ENCODE data around the gene PLEKHG7. TPM values are rescaled to one million over a fixed set of nuclear protein-coding genes. Genes with fewer than 3 reads are reported as not detected.

PLEKHG7 gene
- total RNA-seq, 1 experiment from 2014 or later: not detected

DNA sequence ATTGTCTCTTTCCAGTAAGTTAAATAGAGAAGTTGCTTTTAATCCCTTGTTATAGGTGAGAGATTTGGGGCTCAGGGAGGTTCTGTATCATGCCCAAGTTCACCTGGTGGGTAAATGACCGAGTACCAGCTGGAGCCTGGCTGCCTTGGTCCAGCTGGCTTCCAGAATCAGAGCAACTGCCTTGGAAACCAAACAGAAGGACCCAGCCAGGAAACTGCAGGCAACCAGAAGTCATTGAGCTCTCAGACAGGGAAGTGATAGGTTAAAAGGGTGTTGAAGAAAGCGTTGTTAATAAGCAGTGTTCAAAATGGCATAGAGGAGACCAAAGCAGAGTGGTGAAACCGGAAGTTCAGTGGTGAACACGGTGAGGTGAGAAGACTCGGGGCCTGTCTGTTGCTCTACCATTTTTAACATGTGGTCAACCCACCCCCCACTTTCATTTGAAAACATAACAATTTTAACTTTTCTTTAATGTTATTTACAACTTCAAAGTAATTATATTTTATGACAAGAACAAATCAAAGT is 54.9 kb downstream of the PLEKHG7 start:
- no peak for DNase-seq
- H3K27ac ChIP-seq (ENCODE audit: low read length): no peak overlapping the region
- H3K4me2 ChIP-seq (ENCODE audit: low read length): no peak overlapping the region
- no peaks in the 10 kb centered on the region for H3K9me3 ChIP-seq (ENCODE audit: low read length)
- H4K20me1 ChIP-seq (ENCODE audit: low read length): no peaks in the 10 kb centered on the region
- H3K9me2 ChIP-seq (replicated peaks; ENCODE audit: low read length): no peaks in the 10 kb centered on the region; the same call in 1 of the 2 replicates
- no TSS peak for BruUV-seq (replicated peaks)
- ChIA-PET CTCF (no interaction called here), POLR2A (ENCODE audit: unreplicated experiment) (no interaction called here)
- no peak for ATAC-seq
- H3K4me3 ChIP-seq (ENCODE audit: low read length): no peak overlapping the region
- intact Hi-C loops (cut with micrococcal nuclease): no loop called here
- TF ChIP-seq, protein P1, sequence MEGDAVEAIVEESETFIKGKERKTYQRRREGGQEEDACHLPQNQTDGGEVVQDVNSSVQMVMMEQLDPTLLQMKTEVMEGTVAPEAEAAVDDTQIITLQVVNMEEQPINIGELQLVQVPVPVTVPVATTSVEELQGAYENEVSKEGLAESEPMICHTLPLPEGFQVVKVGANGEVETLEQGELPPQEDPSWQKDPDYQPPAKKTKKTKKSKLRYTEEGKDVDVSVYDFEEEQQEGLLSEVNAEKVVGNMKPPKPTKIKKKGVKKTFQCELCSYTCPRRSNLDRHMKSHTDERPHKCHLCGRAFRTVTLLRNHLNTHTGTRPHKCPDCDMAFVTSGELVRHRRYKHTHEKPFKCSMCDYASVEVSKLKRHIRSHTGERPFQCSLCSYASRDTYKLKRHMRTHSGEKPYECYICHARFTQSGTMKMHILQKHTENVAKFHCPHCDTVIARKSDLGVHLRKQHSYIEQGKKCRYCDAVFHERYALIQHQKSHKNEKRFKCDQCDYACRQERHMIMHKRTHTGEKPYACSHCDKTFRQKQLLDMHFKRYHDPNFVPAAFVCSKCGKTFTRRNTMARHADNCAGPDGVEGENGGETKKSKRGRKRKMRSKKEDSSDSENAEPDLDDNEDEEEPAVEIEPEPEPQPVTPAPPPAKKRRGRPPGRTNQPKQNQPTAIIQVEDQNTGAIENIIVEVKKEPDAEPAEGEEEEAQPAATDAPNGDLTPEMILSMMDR (conservative IDR thresholded peaks at IDR 0.05; ENCODE audit: low read depth, low read length): no peak
- TF ChIP-seq EZH2phosphoT487 (IDR thresholded peaks at IDR 0.05; ENCODE audit: borderline replicate concordance, low read length) (no peak), EZH2 (IDR thresholded peaks at IDR 0.05; ENCODE audit: low read length, unreplicated experiment) (no peak)
- no peak overlapping the region for H3K9ac ChIP-seq (ENCODE audit: low read length)
- H3F3A ChIP-seq (ENCODE audit: low read length, unreplicated experiment): no peaks in the 10 kb centered on the region
- no peaks in the 10 kb centered on the region for H3K79me2 ChIP-seq (ENCODE audit: low read length)
- H3K4me1 ChIP-seq (ENCODE audit: insufficient read depth, low read length): peaks cover 5% of the 10 kb centered on the region; the same call in 1 of the 2 replicates
- no peaks in the 10 kb centered on the region for H3K27me3 ChIP-seq (ENCODE audit: low read length)
- H3K36me3 ChIP-seq (ENCODE audit: low read depth, low read length): no peaks in the 10 kb centered on the region
- H2AFZ ChIP-seq (ENCODE audit: low read length): no peak overlapping the region

DNA sequence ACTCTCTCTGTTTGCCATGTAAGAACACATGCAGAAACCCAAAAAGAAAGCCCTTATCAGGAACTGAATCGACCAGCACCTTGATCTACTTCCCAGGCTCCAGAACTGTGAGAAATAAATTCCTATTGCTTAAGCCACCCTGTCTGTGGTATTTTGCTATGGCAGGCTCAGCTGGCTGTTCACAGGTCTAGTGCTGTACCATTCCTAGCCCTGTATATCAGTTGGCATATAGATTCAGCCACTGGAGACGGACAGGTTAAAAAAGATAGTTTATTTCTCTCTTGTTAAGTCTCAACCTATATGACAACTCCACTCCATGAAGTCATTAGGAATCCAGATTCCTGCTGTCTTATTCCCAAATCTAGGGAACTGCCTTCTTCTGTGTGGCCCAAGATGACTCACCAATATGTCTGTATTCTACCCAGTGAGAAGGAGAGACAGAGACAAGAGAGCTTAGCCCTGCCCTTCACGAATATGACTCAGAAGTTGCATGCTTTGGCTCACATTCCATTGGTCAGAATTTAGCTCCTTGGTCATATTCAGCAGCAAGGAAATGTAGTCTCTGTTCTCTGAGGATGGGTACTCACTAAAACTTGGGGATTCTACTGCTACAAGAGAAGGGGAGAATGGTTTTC is 57.0 kb downstream of the PLEKHG7 start:
- ATAC-seq: peak; percentile 85
- no peaks in the 10 kb centered on the region for H3K36me3 ChIP-seq (ENCODE audit: low read depth, low read length)
- no peak overlapping the region for H3K9ac ChIP-seq (ENCODE audit: low read length)
- no peak overlapping the region for H2AFZ ChIP-seq (ENCODE audit: low read length)
- no peaks in the 10 kb centered on the region for H3K27me3 ChIP-seq (ENCODE audit: low read length)
- H3K79me2 ChIP-seq (ENCODE audit: low read length): no peaks in the 10 kb centered on the region
- peaks cover 5% of the 10 kb centered on the region; the same call in 1 of the 2 replicates for H3K4me1 ChIP-seq (ENCODE audit: insufficient read depth, low read length)
- BruUV-seq (replicated peaks): no TSS peak
- no peaks in the 10 kb centered on the region for H3F3A ChIP-seq (ENCODE audit: low read length, unreplicated experiment)
- no peaks in the 10 kb centered on the region; the same call in 1 of the 2 replicates for H3K9me2 ChIP-seq (replicated peaks; ENCODE audit: low read length)
- peak; percentile 85 for DNase-seq
- ChIA-PET CTCF (no interaction called here), POLR2A (ENCODE audit: unreplicated experiment) (no interaction called here)
- H3K4me2 ChIP-seq (ENCODE audit: low read length): no peak overlapping the region
- intact Hi-C loops (cut with micrococcal nuclease): no loop called here
- H3K9me3 ChIP-seq (ENCODE audit: low read length): no peaks in the 10 kb centered on the region
- no peak overlapping the region for H3K4me3 ChIP-seq (ENCODE audit: low read length)
- H4K20me1 ChIP-seq (ENCODE audit: low read length): no peaks in the 10 kb centered on the region
- H3K27ac ChIP-seq (ENCODE audit: low read length): no peak overlapping the region
- TF ChIP-seq EZH2 (IDR thresholded peaks at IDR 0.05; ENCODE audit: low read length, unreplicated experiment): no peak

DNA sequence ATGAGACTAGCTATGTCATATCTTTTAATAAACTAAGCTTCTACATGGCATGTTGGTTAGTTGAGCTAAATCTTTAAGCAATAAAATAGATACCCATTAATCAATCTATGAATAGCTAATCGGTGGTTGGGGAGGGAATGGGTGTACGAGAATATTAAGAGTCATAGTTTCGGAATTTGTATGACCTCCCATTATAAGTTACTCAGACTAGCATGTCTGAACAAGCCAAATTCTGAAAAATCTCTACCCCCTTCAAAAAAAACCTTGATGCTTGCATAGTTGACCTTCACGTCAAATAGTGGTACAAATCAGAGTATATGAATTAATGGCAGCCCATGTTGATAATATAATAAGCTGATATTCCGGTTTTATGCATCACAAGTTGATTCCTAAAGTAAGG is 60.0 kb downstream of the PLEKHG7 start:
- H3K4me1 ChIP-seq (ENCODE audit: insufficient read depth, low read length): peaks cover 5% of the 10 kb centered on the region; the same call in 1 of the 2 replicates
- ChIA-PET CTCF (no interaction called here), POLR2A (ENCODE audit: unreplicated experiment) (no interaction called here)
- no peak overlapping the region for H3K27ac ChIP-seq (ENCODE audit: low read length)
- no peak overlapping the region for H2AFZ ChIP-seq (ENCODE audit: low read length)
- BruUV-seq (replicated peaks): no TSS peak
- TF ChIP-seq EZH2 (IDR thresholded peaks at IDR 0.05; ENCODE audit: low read length, unreplicated experiment) (no peak), EZH2phosphoT487 (IDR thresholded peaks at IDR 0.05; ENCODE audit: borderline replicate concordance, low read length) (no peak)
- TF ChIP-seq, protein P1 (conservative IDR thresholded peaks at IDR 0.05; ENCODE audit: low read depth, low read length): no peak
- H3K79me2 ChIP-seq (ENCODE audit: low read length): no peaks in the 10 kb centered on the region
- DNase-seq: no peak
- intact Hi-C loops (cut with micrococcal nuclease): no loop called here
- no peak overlapping the region for H3K4me3 ChIP-seq (ENCODE audit: low read length)
- no peaks in the 10 kb centered on the region; the same call in 1 of the 2 replicates for H3K9me2 ChIP-seq (replicated peaks; ENCODE audit: low read length)
- no peaks in the 10 kb centered on the region for H4K20me1 ChIP-seq (ENCODE audit: low read length)
- H3F3A ChIP-seq (ENCODE audit: low read length, unreplicated experiment): no peaks in the 10 kb centered on the region
- no peak for ATAC-seq
- H3K27me3 ChIP-seq (ENCODE audit: low read length): no peaks in the 10 kb centered on the region
- H3K4me2 ChIP-seq (ENCODE audit: low read length): no peak overlapping the region
- H3K9me3 ChIP-seq (ENCODE audit: low read length): no peaks in the 10 kb centered on the region
- no peaks in the 10 kb centered on the region for H3K36me3 ChIP-seq (ENCODE audit: low read depth, low read length)
- H3K9ac ChIP-seq (ENCODE audit: low read length): no peak overlapping the region

Measured in PC-3 (cell line).